Ascending aorta (tissue), 2 donors: ENCODE results near the gene CFAP58. TPM values are rescaled to one million over a fixed set of nuclear protein-coding genes. Genes with fewer than 3 reads are reported as not detected.
A peak's percentile ranks its signal among the peaks of the same experiment; 100 is the strongest.

Experiments
- DNase-seq, 2 donors: peaks; one replicate each; pipeline ENCODE4 v3.0.0-alpha.2; 2019; ENCODE audit warnings: low spot score in 2 of 2
- H3K27ac ChIP-seq, 2 donors: fragments of 200-600 bp; sonication (generic); one replicate each; pipeline ENCODE4 v1.5.1; 2016 to 2017; ENCODE audit warnings: mild to moderate bottlenecking in 1 of 2
- H3K27me3 ChIP-seq: fragments of 200-600 bp; sonication (generic); one replicate; pipeline ENCODE4 v1.5.1; 2017
- H3K36me3 ChIP-seq, 2 donors: fragments of 200-600 bp; sonication (generic); one replicate each; pipeline ENCODE4 v1.5.1; 2016
- H3K4me1 ChIP-seq, 2 donors: fragments of 200-600 bp; sonication (generic); one replicate each; pipeline ENCODE4 v1.5.1; 2016 to 2017; ENCODE audit warnings: mild to moderate bottlenecking in 1 of 2
- H3K4me3 ChIP-seq, 2 donors: fragments of 200-600 bp; sonication (generic); one replicate each; pipeline ENCODE4 v1.5.1; 2016 to 2017; ENCODE audit warnings: mild to moderate bottlenecking in 1 of 2
- H3K9me3 ChIP-seq, 2 donors: fragments of 200-600 bp; sonication (generic); one replicate each; pipeline ENCODE4 v1.5.1; 2016
- intact Hi-C: fragments of 100-400 bp; cut with DNase I; formaldehyde crosslinking; loops from one replicate; pipeline ENCODE4 v1.15.1; 2023
- total RNA-seq: library from RNA; depleted of rRNA; stranded (reverse); fragments of >200 nt; gene quantifications from one replicate; pipeline ENCODE4 v1.1.0, GENCODE V29; 2016
- TF ChIP-seq, protein P1 (sequence below), 3 experiments: fragments of 200-600 bp in 2 of 3; fragments of 450-650 bp in 1 of 3; sonication (generic) in 2 of 3; IDR thresholded peaks; one replicate each; pipeline ENCODE4 v1.5.1; 2016 to 2019; ENCODE audit warnings: antibody characterized with exemption in 3 of 3, mild to moderate bottlenecking in 1 of 3, moderate library complexity in 1 of 3

CFAP58 gene
- total RNA-seq, 1 donor from 2014 or later, result not detected

- Histone ChIP-seq H3K27me3 (no peaks in the 10 kb centered on the region), H3K4me1 (no peaks in the 10 kb centered on the region), H3K4me3 (no peak overlapping the region), H3K36me3 (no peaks in the 10 kb centered on the region), H3K27ac (no peak overlapping the region), H3K9me3 (no peaks in the 10 kb centered on the region)
- TF ChIP-seq, protein P1, sequence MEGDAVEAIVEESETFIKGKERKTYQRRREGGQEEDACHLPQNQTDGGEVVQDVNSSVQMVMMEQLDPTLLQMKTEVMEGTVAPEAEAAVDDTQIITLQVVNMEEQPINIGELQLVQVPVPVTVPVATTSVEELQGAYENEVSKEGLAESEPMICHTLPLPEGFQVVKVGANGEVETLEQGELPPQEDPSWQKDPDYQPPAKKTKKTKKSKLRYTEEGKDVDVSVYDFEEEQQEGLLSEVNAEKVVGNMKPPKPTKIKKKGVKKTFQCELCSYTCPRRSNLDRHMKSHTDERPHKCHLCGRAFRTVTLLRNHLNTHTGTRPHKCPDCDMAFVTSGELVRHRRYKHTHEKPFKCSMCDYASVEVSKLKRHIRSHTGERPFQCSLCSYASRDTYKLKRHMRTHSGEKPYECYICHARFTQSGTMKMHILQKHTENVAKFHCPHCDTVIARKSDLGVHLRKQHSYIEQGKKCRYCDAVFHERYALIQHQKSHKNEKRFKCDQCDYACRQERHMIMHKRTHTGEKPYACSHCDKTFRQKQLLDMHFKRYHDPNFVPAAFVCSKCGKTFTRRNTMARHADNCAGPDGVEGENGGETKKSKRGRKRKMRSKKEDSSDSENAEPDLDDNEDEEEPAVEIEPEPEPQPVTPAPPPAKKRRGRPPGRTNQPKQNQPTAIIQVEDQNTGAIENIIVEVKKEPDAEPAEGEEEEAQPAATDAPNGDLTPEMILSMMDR (IDR thresholded peaks at IDR 0.05), result no peak
- intact Hi-C loops, result no loop called here
- DNase-seq, result no peak
Observed at GRCh38 chr10:104391969-104392296, 38.3 kb downstream of the CFAP58 start.

DNA sequence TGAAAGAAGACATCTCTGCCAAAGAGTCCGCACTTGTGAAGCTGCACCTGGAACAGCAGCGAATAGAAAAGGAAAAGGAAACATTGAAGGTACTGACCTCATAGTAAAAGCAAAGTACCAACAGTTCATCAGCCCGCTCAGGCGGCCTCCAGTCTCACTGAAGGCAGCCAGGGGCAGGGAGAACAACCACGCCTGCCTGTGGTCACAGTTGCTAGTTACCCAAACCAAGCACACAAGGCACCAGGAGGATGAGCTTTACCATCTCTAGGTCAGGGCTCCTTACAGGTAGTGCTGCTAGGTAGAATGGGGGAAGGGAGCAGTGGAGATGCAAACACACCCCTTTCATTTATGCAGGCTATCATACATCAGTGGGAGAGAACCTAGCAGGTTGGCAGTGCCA is 39.8 kb downstream of the CFAP58 start:
- TF ChIP-seq, protein P1 (IDR thresholded peaks at IDR 0.05), result no peak
- DNase-seq, result no peak
- intact Hi-C loops, result no loop called here

DNA sequence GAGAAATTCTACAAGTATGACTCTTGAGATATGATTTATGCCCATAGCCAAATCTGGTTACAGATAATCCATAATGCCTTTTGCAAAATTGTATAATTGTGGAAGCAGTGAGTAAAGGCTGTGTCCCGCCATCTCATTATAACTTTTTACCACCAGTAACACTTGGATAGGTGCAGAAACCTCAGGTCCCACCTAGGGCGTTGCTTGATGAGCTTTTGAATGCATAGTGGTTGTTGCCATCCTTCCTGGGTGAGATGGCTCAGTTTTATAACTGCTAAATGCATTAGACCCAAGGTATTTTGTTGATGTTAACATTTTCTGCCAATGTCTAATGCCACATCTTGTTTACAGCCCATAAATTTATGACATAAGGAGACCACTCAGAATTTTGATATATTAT is 42.9 kb downstream of the CFAP58 start:
- Histone ChIP-seq H3K4me3 (no peak overlapping the region), H3K9me3 (no peaks in the 10 kb centered on the region), H3K36me3 (no peaks in the 10 kb centered on the region), H3K27ac (no peak overlapping the region), H3K27me3 (no peaks in the 10 kb centered on the region), H3K4me1 (no peaks in the 10 kb centered on the region)
- TF ChIP-seq, protein P1 (IDR thresholded peaks at IDR 0.05), result no peak
- intact Hi-C loops, result no loop called here
- no peak for DNase-seq

More for the DNA sequence above, 39.8 kb downstream of the CFAP58 start:
- Histone ChIP-seq H3K36me3 (no peaks in the 10 kb centered on the region), H3K27ac (no peak overlapping the region), H3K4me3 (no peak overlapping the region), H3K27me3 (no peaks in the 10 kb centered on the region), H3K4me1 (no peaks in the 10 kb centered on the region), H3K9me3 (no peaks in the 10 kb centered on the region)

DNA sequence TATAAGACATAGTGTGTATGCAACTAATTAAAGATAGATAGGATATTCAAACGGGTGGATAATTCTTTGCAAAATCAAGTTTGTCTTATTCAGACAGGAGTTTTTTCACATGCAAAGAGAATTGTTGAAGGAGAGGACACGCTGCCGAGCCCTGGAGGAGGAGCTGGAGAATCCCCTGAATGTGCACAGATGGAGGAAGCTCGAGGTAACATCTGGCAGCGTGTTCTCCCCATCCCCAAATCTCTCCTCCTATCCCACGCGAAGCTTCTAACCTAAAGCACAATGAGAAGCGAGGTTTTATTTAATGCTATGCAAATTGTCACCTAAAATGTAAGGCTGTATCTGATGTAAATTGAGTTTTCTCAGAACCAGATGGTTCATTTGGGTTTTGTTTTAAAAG is 50.0 kb downstream of the CFAP58 start:
- H3K4me3 ChIP-seq, result no peak overlapping the region
- no peaks in the 10 kb centered on the region for H3K4me1 ChIP-seq
- TF ChIP-seq, protein P1 (IDR thresholded peaks at IDR 0.05), result no peak
- no peak for DNase-seq
- no peaks in the 10 kb centered on the region for H3K27me3 ChIP-seq
- H3K27ac ChIP-seq, result no peak overlapping the region
- intact Hi-C loops, result no loop called here
- no peaks in the 10 kb centered on the region for H3K9me3 ChIP-seq
- no peaks in the 10 kb centered on the region for H3K36me3 ChIP-seq

GRCh38 chr10:104406715-104407650 is 53.4 kb downstream of the CFAP58 start:
- no peaks in the 10 kb centered on the region for H3K36me3 ChIP-seq
- intact Hi-C loops, result loop anchor here (1.0 kb wide), 1 partner anchor 173 kb away; no protein-coding TSS in a partner anchor
- no peak overlapping the region for H3K4me3 ChIP-seq
- no peak for DNase-seq
- H3K4me1 ChIP-seq, result no peaks in the 10 kb centered on the region
- H3K27me3 ChIP-seq, result no peaks in the 10 kb centered on the region
- TF ChIP-seq, protein P1 (IDR thresholded peaks at IDR 0.05), result peak; percentile 57 to 81 (median 67)
- peaks cover 0 to 2% of the 10 kb centered on the region in 2 donors for H3K9me3 ChIP-seq
- H3K27ac ChIP-seq, result no peak overlapping the region
